ENCODE results near the gene NEGR1. TPM values are rescaled to one million over a fixed set of nuclear protein-coding genes. Genes with fewer than 3 reads are reported as not detected.

Gene NEGR1
- polyA plus RNA-seq, 1 donor from 2014 or later, result 47.4 TPM

GRCh38 chr1:72235062-72235461 lies 47.3 kb downstream of the NEGR1 start:
- Histone ChIP-seq H3K4me3 (ENCODE audit: low read length) (no peak overlapping the region), H2AFZ (ENCODE audit: low read depth, low read length) (no peak overlapping the region), H3K36me3 (ENCODE audit: insufficient read depth, low read length) (no peaks in the 10 kb centered on the region), H4K20me1 (ENCODE audit: insufficient read depth) (no peaks in the 10 kb centered on the region), H3K4me2 (ENCODE audit: low read length) (no peak overlapping the region), H3K79me2 (replicated peaks; ENCODE audit: insufficient read depth, low read length) (no peaks in the 10 kb centered on the region), H3K9ac (ENCODE audit: low read length) (no peak overlapping the region), H3K27me3 (ENCODE audit: insufficient read depth, low read depth, low read length) (no peaks in the 10 kb centered on the region), H3K9me3 (ENCODE audit: low read length) (no peaks in the 10 kb centered on the region), H3F3A (ENCODE audit: insufficient read depth, low read length, poor library complexity, severe bottlenecking) (no peaks in the 10 kb centered on the region), H3K9me2 (ENCODE audit: insufficient read depth, low read length) (no peaks in the 10 kb centered on the region), H3K27ac (ENCODE audit: low read length) (no peak overlapping the region)
- no peak for TF ChIP-seq RAD21 (conservative IDR thresholded peaks at IDR 0.05)
- no peak for TF ChIP-seq EZH2 (IDR thresholded peaks at IDR 0.05; ENCODE audit: borderline replicate concordance, insufficient read depth, low read length, poor library complexity, severe bottlenecking)
- no peak for TF ChIP-seq SMC3 (conservative IDR thresholded peaks at IDR 0.05; ENCODE audit: poor library complexity)
- no peak for TF ChIP-seq EP300 (conservative IDR thresholded peaks at IDR 0.05; ENCODE audit: poor library complexity, severe bottlenecking)
- TF ChIP-seq MXI1 (conservative IDR thresholded peaks at IDR 0.05; ENCODE audit: poor library complexity, severe bottlenecking), result no peak
- no peak for TF ChIP-seq REST (IDR thresholded peaks at IDR 0.05; ENCODE audit: borderline replicate concordance)
- TF ChIP-seq, protein P1, sequence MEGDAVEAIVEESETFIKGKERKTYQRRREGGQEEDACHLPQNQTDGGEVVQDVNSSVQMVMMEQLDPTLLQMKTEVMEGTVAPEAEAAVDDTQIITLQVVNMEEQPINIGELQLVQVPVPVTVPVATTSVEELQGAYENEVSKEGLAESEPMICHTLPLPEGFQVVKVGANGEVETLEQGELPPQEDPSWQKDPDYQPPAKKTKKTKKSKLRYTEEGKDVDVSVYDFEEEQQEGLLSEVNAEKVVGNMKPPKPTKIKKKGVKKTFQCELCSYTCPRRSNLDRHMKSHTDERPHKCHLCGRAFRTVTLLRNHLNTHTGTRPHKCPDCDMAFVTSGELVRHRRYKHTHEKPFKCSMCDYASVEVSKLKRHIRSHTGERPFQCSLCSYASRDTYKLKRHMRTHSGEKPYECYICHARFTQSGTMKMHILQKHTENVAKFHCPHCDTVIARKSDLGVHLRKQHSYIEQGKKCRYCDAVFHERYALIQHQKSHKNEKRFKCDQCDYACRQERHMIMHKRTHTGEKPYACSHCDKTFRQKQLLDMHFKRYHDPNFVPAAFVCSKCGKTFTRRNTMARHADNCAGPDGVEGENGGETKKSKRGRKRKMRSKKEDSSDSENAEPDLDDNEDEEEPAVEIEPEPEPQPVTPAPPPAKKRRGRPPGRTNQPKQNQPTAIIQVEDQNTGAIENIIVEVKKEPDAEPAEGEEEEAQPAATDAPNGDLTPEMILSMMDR (IDR thresholded peaks at IDR 0.05; ENCODE audit: poor library complexity, severe bottlenecking), result no peak
- TF ChIP-seq POLR2AphosphoS5 (IDR thresholded peaks at IDR 0.05), result no peak
- TF ChIP-seq TAF1 (IDR thresholded peaks at IDR 0.05; ENCODE audit: low read depth), result no peak

DNA sequence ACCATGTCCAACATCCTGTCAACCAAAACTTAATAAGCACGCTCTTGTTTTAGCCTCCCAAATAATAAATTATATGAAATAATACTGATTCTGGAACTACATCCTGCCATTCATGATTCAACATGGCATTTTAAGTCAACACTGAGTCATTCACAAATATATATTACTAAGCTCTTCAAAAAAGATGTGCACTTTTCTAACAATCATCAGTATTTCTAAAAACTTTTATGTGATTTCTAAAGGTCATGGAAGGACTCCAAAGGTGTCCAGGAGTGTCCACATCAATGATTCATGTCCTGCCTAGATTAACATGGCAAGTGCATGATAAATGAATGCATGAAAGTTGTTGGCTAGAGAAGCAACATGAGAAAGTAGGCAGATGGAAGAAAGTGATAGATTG lies 51.6 kb downstream of the NEGR1 start:
- H3K27ac ChIP-seq (ENCODE audit: low read length), result no peak overlapping the region
- H3K9me3 ChIP-seq (ENCODE audit: low read length), result no peaks in the 10 kb centered on the region
- no peaks in the 10 kb centered on the region for H3K36me3 ChIP-seq (ENCODE audit: insufficient read depth, low read length)
- H3K9ac ChIP-seq (ENCODE audit: low read length), result no peak overlapping the region
- no peak overlapping the region for H3K4me3 ChIP-seq (ENCODE audit: low read length)
- no peaks in the 10 kb centered on the region for H4K20me1 ChIP-seq (ENCODE audit: insufficient read depth)
- H3K79me2 ChIP-seq (replicated peaks; ENCODE audit: insufficient read depth, low read length), result no peaks in the 10 kb centered on the region
- no peaks in the 10 kb centered on the region for H3K9me2 ChIP-seq (ENCODE audit: insufficient read depth, low read length)
- no peaks in the 10 kb centered on the region for H3K27me3 ChIP-seq (ENCODE audit: insufficient read depth, low read depth, low read length)
- H3K4me2 ChIP-seq (ENCODE audit: low read length), result no peak overlapping the region
- no peaks in the 10 kb centered on the region for H3F3A ChIP-seq (ENCODE audit: insufficient read depth, low read length, poor library complexity, severe bottlenecking)
- H2AFZ ChIP-seq (ENCODE audit: low read depth, low read length), result no peak overlapping the region
- no peak for TF ChIP-seq RAD21 (conservative IDR thresholded peaks at IDR 0.05)
- TF ChIP-seq, protein P1 (IDR thresholded peaks at IDR 0.05; ENCODE audit: poor library complexity, severe bottlenecking), result no peak
- TF ChIP-seq EP300 (conservative IDR thresholded peaks at IDR 0.05; ENCODE audit: poor library complexity, severe bottlenecking), result no peak
- no peak for TF ChIP-seq MXI1 (conservative IDR thresholded peaks at IDR 0.05; ENCODE audit: poor library complexity, severe bottlenecking)
- no peak for TF ChIP-seq EZH2 (IDR thresholded peaks at IDR 0.05; ENCODE audit: borderline replicate concordance, insufficient read depth, low read length, poor library complexity, severe bottlenecking)
- TF ChIP-seq TAF1 (IDR thresholded peaks at IDR 0.05; ENCODE audit: low read depth), result no peak
- no peak for TF ChIP-seq POLR2AphosphoS5 (IDR thresholded peaks at IDR 0.05)
- no peak for TF ChIP-seq SMC3 (conservative IDR thresholded peaks at IDR 0.05; ENCODE audit: poor library complexity)
- no peak for TF ChIP-seq REST (IDR thresholded peaks at IDR 0.05; ENCODE audit: borderline replicate concordance)
